GM23338 (cell line): ENCODE data around the gene PPL. TPM values are rescaled to one million over a fixed set of nuclear protein-coding genes. Genes with fewer than 3 reads are reported as not detected.

Experiments used
- ATAC-seq: fragments of 200-7000 bp; cut with Tn5 transposase; 3 replicates; pipeline ENCODE4 v1.9.1; 2020
- DNase-seq: peaks from one replicate; pipeline ENCODE4 v3.0.0-alpha.2; 2015; ENCODE audit warnings: low spot score
- H2AFZ ChIP-seq: fragments of 200-600 bp; sonication (generic); 2 replicates; pipeline ENCODE4 v1.8.0; 2016; ENCODE audit warnings: antibody characterized with exemption, mild to moderate bottlenecking, moderate library complexity
- H3F3A ChIP-seq: fragments of 200-600 bp; sonication (generic); replicated peaks from 2 replicates; pipeline ENCODE4 v1.8.0; 2017; ENCODE audit warnings: antibody characterized with exemption, mixed run types, low read depth
- H3K27ac ChIP-seq: fragments of 200-600 bp; sonication (generic); 2 replicates; pipeline ENCODE4 v1.6.1; 2016; ENCODE audit warnings: low read depth
- H3K27me3 ChIP-seq: fragments of 200-600 bp; sonication (generic); 2 replicates; pipeline ENCODE4 v1.8.0; 2016; ENCODE audit warnings: mild to moderate bottlenecking, mixed run types, moderate library complexity; ENCODE audit not compliant: insufficient read depth
- H3K36me3 ChIP-seq: fragments of 200-600 bp; sonication (generic); 2 replicates; pipeline ENCODE4 v1.8.0; 2016; ENCODE audit warnings: mild to moderate bottlenecking; ENCODE audit not compliant: insufficient read depth
- H3K4me1 ChIP-seq: fragments of 200-600 bp; sonication (generic); 2 replicates; pipeline ENCODE4 v1.8.0; 2016; ENCODE audit warnings: mild to moderate bottlenecking, moderate library complexity; ENCODE audit not compliant: insufficient read depth
- H3K4me2 ChIP-seq: fragments of 200-600 bp; sonication (generic); 2 replicates; pipeline ENCODE4 v1.7.1; 2017; ENCODE audit warnings: mixed run types
- H3K4me3 ChIP-seq: fragments of 200-600 bp; sonication (generic); 2 replicates; pipeline ENCODE4 v1.6.1; 2016; ENCODE audit warnings: mixed run types
- H3K79me2 ChIP-seq: fragments of 200-600 bp; sonication (generic); replicated peaks from 2 replicates; pipeline ENCODE4 v1.8.0; 2017; ENCODE audit warnings: mild to moderate bottlenecking; ENCODE audit not compliant: insufficient read depth
- H3K9me2 ChIP-seq: fragments of 200-600 bp; sonication (generic); 2 replicates; pipeline ENCODE4 v1.8.0; 2017; ENCODE audit not compliant: insufficient read depth
- H4K20me1 ChIP-seq: fragments of 200-600 bp; sonication (generic); replicated peaks from 2 replicates; pipeline ENCODE4 v1.8.0; 2017; ENCODE audit warnings: mild to moderate bottlenecking; ENCODE audit not compliant: insufficient read depth
- H3K27ac Mint-ChIP-seq: 2 replicates; pipeline ENCODE4 v1.8.0; 2020; ENCODE audit warnings: inconsistent platforms, mild to moderate bottlenecking, moderate library complexity, mixed read lengths
- H3K27me3 Mint-ChIP-seq: 3 replicates; pipeline ENCODE4 v1.8.0; 2022; ENCODE audit warnings: low read depth, mild to moderate bottlenecking, moderate library complexity, mixed read lengths, inconsistent platforms; ENCODE audit not compliant: insufficient read depth, poor library complexity
- H3K36me3 Mint-ChIP-seq: 3 replicates; pipeline ENCODE4 v1.8.0; 2021; ENCODE audit warnings: low read depth, mild to moderate bottlenecking, inconsistent platforms, moderate library complexity, mixed read lengths
- H3K4me1 Mint-ChIP-seq: 3 replicates; pipeline ENCODE4 v1.8.0; 2020; ENCODE audit warnings: mild to moderate bottlenecking, inconsistent platforms, mixed read lengths
- H3K4me3 Mint-ChIP-seq: 3 replicates; pipeline ENCODE4 v1.8.0; 2021; ENCODE audit warnings: moderate library complexity, mild to moderate bottlenecking, inconsistent platforms, mixed read lengths
- H3K9me3 Mint-ChIP-seq: 3 replicates; pipeline ENCODE4 v1.8.0; 2020; ENCODE audit warnings: moderate library complexity, mild to moderate bottlenecking, inconsistent platforms, mixed read lengths
- CTCF ChIP-seq, 2 experiments: fragments of 200-600 bp in 1 of 2; sonication (generic) in 1 of 2; conservative IDR thresholded peaks; 2 replicates each; pipeline versions ENCODE4 v1.5.1 to v1.6.1; 2016 to 2017; ENCODE audit warnings: antibody characterized with exemption in 2 of 2, low read depth in 2 of 2, mild to moderate bottlenecking in 2 of 2, moderate library complexity in 1 of 2
- EZH2 ChIP-seq: fragments of 200-600 bp; sonication (generic); IDR thresholded peaks from one replicate; pipeline ENCODE4 v1.8.0; 2017; ENCODE audit warnings: antibody characterized with exemption, mild to moderate bottlenecking, low read depth; ENCODE audit not compliant: unreplicated experiment
- EZH2phosphoT487 ChIP-seq: fragments of 200-600 bp; sonication (generic); IDR thresholded peaks from one replicate; pipeline ENCODE4 v1.8.1; 2018; ENCODE audit warnings: antibody characterized with exemption; ENCODE audit not compliant: unreplicated experiment
- JUNB ChIP-seq: IDR thresholded peaks from one replicate; pipeline ENCODE4 v1.6.1; 2016; ENCODE audit warnings: antibody characterized with exemption; ENCODE audit not compliant: unreplicated experiment
- POLR2AphosphoS5 ChIP-seq: IDR thresholded peaks from 2 replicates; pipeline ENCODE4 v1.6.1; 2016; ENCODE audit warnings: antibody characterized with exemption, low read depth
- REST ChIP-seq: IDR thresholded peaks from one replicate; pipeline ENCODE4 v1.6.1; 2018; ENCODE audit warnings: antibody characterized with exemption; ENCODE audit not compliant: unreplicated experiment
- ZNF331 ChIP-seq: fragments of 250-450 bp; sonication (Bioruptor Pico); IDR thresholded peaks from 2 replicates; pipeline ENCODE4 v1.5.0; 2020; ENCODE audit warnings: low read depth, mild to moderate bottlenecking, moderate library complexity
- ZNF462 ChIP-seq: fragments of 250-450 bp; sonication (Bioruptor Pico); IDR thresholded peaks from 2 replicates; pipeline ENCODE4 v1.5.0; 2020; ENCODE audit warnings: mild to moderate bottlenecking, moderate library complexity
- polyA plus RNA-seq: library from polyadenylated mRNA; unstranded; fragments of >200 nt; fragmentation: Nextera tagmentation; extraction: Ambion mirVana; gene quantifications from 2 replicates; pipeline ENCODE4 v1.2.1, GENCODE V29; 2016
- total RNA-seq: library from RNA; depleted of rRNA; stranded (reverse); fragments of >200 nt; shearing (Covaris generic); gene quantifications from 2 replicates; pipeline ENCODE4 v1.2.3, GENCODE V29; 2014
- TF ChIP-seq, protein P1 (sequence below): IDR thresholded peaks from 2 replicates; pipeline ENCODE4 v1.6.1; 2016; ENCODE audit warnings: antibody characterized with exemption

The PPL gene
- total and polyA plus RNA-seq, 2 experiments from 2014 or later, result 10.6 to 31.7 TPM

DNA sequence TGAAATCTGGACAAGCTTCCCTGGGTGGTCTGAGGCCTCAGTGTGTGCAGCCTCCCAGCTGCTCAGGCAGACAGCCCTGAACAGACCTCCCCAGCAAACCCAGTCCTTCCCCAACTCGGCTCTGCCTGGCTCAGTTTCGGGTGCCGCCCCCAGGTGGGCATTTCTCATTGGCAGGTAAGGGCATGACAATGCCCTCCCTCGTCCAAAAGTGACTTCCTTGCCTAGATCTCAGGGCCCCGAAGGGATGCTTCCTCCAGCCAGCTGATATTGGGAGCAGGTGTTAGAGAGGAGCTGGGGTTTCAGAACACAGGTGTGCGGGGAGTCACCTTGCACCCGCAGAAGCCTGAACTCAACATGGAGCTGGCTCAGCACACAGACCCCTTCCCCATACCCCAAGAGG lies 3.8 kb upstream of the PPL start:
- H3K27me3 ChIP-seq, result no peaks in the 10 kb centered on the region
- H2AFZ ChIP-seq, result peak overlapping the region; percentile 78; the same call in 1 of the 2 replicates
- H3K36me3 ChIP-seq, result no peaks in the 10 kb centered on the region
- no peaks in the 10 kb centered on the region for H4K20me1 ChIP-seq
- H3K4me3 ChIP-seq, result no peak overlapping the region
- H3K4me1 ChIP-seq, result peaks cover 29% of the 10 kb centered on the region
- H3K4me2 ChIP-seq, result no peak overlapping the region
- no peak for ATAC-seq
- Mint-ChIP-seq H3K4me3 (no peak overlapping the region), H3K4me1 (peaks cover 35% of the 10 kb centered on the region), H3K27ac (no peak overlapping the region), H3K27me3 (peaks cover 13% of the 10 kb centered on the region), H3K9me3 (no peaks in the 10 kb centered on the region; the same call in 2 of the 3 replicates), H3K36me3 (no peaks in the 10 kb centered on the region; the same call in 2 of the 3 replicates)
- no peak for TF ChIP-seq ZNF462 (CRISPR knock-in tag)
- TF ChIP-seq EZH2phosphoT487, result no peak
- no peak for TF ChIP-seq POLR2AphosphoS5
- TF ChIP-seq JUNB, result no peak
- TF ChIP-seq ZNF331 (CRISPR knock-in tag), result no peak
- TF ChIP-seq CTCF (conservative IDR thresholded peaks at IDR 0.05; ENCODE audit: low read depth in 2 of 2), result no peak; a peak in 1 of 4 replicates
- TF ChIP-seq EZH2, result no peak
- TF ChIP-seq, protein P1, sequence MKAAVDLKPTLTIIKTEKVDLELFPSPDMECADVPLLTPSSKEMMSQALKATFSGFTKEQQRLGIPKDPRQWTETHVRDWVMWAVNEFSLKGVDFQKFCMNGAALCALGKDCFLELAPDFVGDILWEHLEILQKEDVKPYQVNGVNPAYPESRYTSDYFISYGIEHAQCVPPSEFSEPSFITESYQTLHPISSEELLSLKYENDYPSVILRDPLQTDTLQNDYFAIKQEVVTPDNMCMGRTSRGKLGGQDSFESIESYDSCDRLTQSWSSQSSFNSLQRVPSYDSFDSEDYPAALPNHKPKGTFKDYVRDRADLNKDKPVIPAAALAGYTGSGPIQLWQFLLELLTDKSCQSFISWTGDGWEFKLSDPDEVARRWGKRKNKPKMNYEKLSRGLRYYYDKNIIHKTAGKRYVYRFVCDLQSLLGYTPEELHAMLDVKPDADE, result no peak
- TF ChIP-seq REST, result no peak
- H3K79me2 ChIP-seq, result no peaks in the 10 kb centered on the region
- peak; percentile 46 for DNase-seq
- H3K9me2 ChIP-seq, result no peaks in the 10 kb centered on the region
- H3K27ac ChIP-seq, result no peak overlapping the region
- peaks cover 23% of the 10 kb centered on the region; the same call in 1 of the 2 replicates for H3F3A ChIP-seq
